ENCODE measurements around the gene TOPAZ1.

- TF ChIP-seq POLR2A (IDR thresholded peaks at IDR 0.05; ENCODE audit: low read depth, low read length) (no peak), POLR2AphosphoS5 (IDR thresholded peaks at IDR 0.05; ENCODE audit: low read depth, low read length) (no peak), TAF1 (IDR thresholded peaks at IDR 0.05; ENCODE audit: low read depth, low read length) (no peak), SPI1 (IDR thresholded peaks at IDR 0.05; ENCODE audit: low read depth, low read length) (no peak)
Measured at GRCh38 chr3:44326019-44326418, 84.3 kb downstream of the TOPAZ1 start.

Measured in GM12891 (cell line).